AG10803 (cell line): Measurements from ENCODE around the gene GBX1.

Experiments
- DNase-seq: peaks from one replicate; pipeline ENCODE4 v3.0.0; 2010; ENCODE audit warnings: low read depth
- H3K4me3 ChIP-seq: 2 replicates; pipeline ENCODE4 v1.5.1; 2011; ENCODE audit warnings: mild to moderate bottlenecking, low read length, control low read depth
- CTCF ChIP-seq: conservative IDR thresholded peaks from 2 replicates; pipeline ENCODE4 v1.5.1; 2011; ENCODE audit warnings: mild to moderate bottlenecking, low read length, control low read depth, inconsistent platforms

GBX1 gene

GRCh38 chr7:151139791-151140190 is 27.7 kb downstream of the GBX1 start:
- no peak for DNase-seq
- TF ChIP-seq CTCF: no peak
- no peak overlapping the region for H3K4me3 ChIP-seq

GRCh38 chr7:151139071-151139790 is 28.3 kb downstream of the GBX1 start:
- H3K4me3 ChIP-seq: no peak overlapping the region
- TF ChIP-seq CTCF: no peak
- DNase-seq: no peak

- no peak for DNase-seq
- no peak overlapping the region for H3K4me3 ChIP-seq
- TF ChIP-seq CTCF: no peak
Measured at GRCh38 chr7:151138153-151138851, 29.2 kb downstream of the GBX1 start.

- no peak overlapping the region for H3K4me3 ChIP-seq
- no peak for TF ChIP-seq CTCF
- DNase-seq: no peak
Measured at GRCh38 chr7:151137791-151138152, 29.7 kb downstream of the GBX1 start.

- no peak overlapping the region for H3K4me3 ChIP-seq
- no peak for DNase-seq
- TF ChIP-seq CTCF: no peak
Measured at GRCh38 chr7:151137076-151137675, 30.3 kb downstream of the GBX1 start.

GRCh38 chr7:151135866-151136843 is 31.3 kb downstream of the GBX1 start:
- no peak overlapping the region for H3K4me3 ChIP-seq
- DNase-seq: no peak
- no peak for TF ChIP-seq CTCF
